Common myeloid progenitor, CD34-positive (primary cell): Measurements from ENCODE around the gene TC2N.

Experiments
- CTCF ChIA-PET: fragments of 350-600 bp; sonication (Branson Sonifier 250); formaldehyde crosslinking; loops from one replicate; lab custom pipeline; 2021; ENCODE audit warnings: antibody characterized with exemption; lab: Charles Lee
- POLR2A ChIA-PET: fragments of 350-600 bp; sonication (Branson Sonifier 250); formaldehyde crosslinking; loops from one replicate; lab custom pipeline; 2021; ENCODE audit warnings: antibody characterized with exemption; lab: Charles Lee
- DNase-seq, 3 donors: peaks; one replicate each; pipeline versions ENCODE4 v3.0.0 to v3.0.0-alpha.2; 2013
- H3K27ac ChIP-seq, 2 experiments: 1 replicate in 1 of 2; 2 replicates in 1 of 2; pipeline ENCODE4 v1.7.0; 2013; ENCODE audit warnings: inconsistent platforms in 2 of 2, low read length in 2 of 2, mild to moderate bottlenecking in 2 of 2, low read depth in 1 of 2, moderate library complexity in 1 of 2; ENCODE audit not compliant: severe bottlenecking in 2 of 2, insufficient read depth in 1 of 2, poor library complexity in 1 of 2
- H3K27me3 ChIP-seq, 5 experiments: replicated peaks in 2 of 5; 1 replicate in 3 of 5; 2 replicates in 2 of 5; pipeline versions ENCODE4 v1.6.1 to v1.7.0; 2013; ENCODE audit warnings: low read length in 4 of 5, mild to moderate bottlenecking in 2 of 5, moderate library complexity in 2 of 5, inconsistent platforms in 1 of 5; ENCODE audit not compliant: insufficient read depth in 5 of 5, control insufficient read depth in 4 of 5
- H3K36me3 ChIP-seq, 4 experiments: 1 replicate in 2 of 4; 2 replicates in 2 of 4; pipeline versions ENCODE4 v1.6.1 to v1.7.0; 2013; ENCODE audit warnings: low read length in 3 of 4, control low read depth in 1 of 4, mild to moderate bottlenecking in 1 of 4; ENCODE audit not compliant: control insufficient read depth in 4 of 4, insufficient read depth in 4 of 4
- H3K4me1 ChIP-seq, 4 experiments: 1 replicate in 3 of 4; 2 replicates in 1 of 4; pipeline versions ENCODE4 v1.6.1 to v1.7.1; 2013; ENCODE audit warnings: low read length in 3 of 4, mild to moderate bottlenecking in 3 of 4, control low read depth in 1 of 4, inconsistent platforms in 1 of 4, moderate library complexity in 1 of 4; ENCODE audit not compliant: control insufficient read depth in 4 of 4, insufficient read depth in 4 of 4; ENCODE audit errors: control extremely low read depth in 1 of 4
- H3K4me3 ChIP-seq, 7 experiments: 1 replicate in 4 of 7; 2 replicates in 3 of 7; pipeline versions ENCODE4 v1.5.1 to v1.7.0; 2013; ENCODE audit warnings: mild to moderate bottlenecking in 7 of 7, low read length in 6 of 7, moderate library complexity in 6 of 7, inconsistent platforms in 2 of 7, low read depth in 2 of 7, control low read depth in 1 of 7; ENCODE audit not compliant: insufficient read depth in 4 of 7, control insufficient read depth in 1 of 7; ENCODE audit errors: extremely low read depth in 1 of 7
- H3K9me3 ChIP-seq, 5 experiments: 1 replicate in 4 of 5; 2 replicates in 1 of 5; pipeline versions ENCODE4 v1.6.1 to v1.7.1; 2013; ENCODE audit warnings: low read length in 4 of 5, mild to moderate bottlenecking in 2 of 5, inconsistent platforms in 1 of 5, low read depth in 1 of 5, moderate library complexity in 1 of 5; ENCODE audit not compliant: control insufficient read depth in 4 of 5, insufficient read depth in 2 of 5; ENCODE audit errors: control extremely low read depth in 1 of 5
- WGBS: methylation state at CpG from one replicate; pipeline ENCODE4 v1.1.5; 2013; ENCODE audit not compliant: insufficient coverage; 5-methylcytosine and 5-hydroxymethylcytosine counted together

The TC2N gene

DNA sequence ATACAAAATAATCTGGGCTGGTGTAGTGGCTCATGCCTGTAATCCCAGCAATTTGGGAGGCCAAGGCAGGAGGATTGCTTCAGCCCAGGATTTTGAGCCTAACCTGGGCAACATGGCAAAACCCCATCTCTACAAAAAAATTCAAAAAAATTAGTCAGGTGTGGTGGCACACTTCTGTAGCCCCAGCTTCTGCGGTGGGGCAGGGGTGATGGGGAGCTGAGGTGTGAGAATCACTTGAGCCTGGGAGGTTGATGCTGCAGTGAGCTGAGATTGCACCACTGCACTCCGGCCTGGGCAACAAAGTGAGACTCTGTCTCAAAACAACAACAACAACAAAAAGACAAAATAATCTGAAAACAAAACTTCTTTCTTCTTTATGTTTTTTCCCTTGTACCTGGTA, 66.0 kb downstream of the TC2N start:
- CTCF ChIA-PET = interaction anchor here (0.6 to 1.4 kb wide), 3 partner anchors 16 to 88 kb away, joined by 3 to 4 read pairs (median 3); no protein-coding TSS in a partner anchor

DNA sequence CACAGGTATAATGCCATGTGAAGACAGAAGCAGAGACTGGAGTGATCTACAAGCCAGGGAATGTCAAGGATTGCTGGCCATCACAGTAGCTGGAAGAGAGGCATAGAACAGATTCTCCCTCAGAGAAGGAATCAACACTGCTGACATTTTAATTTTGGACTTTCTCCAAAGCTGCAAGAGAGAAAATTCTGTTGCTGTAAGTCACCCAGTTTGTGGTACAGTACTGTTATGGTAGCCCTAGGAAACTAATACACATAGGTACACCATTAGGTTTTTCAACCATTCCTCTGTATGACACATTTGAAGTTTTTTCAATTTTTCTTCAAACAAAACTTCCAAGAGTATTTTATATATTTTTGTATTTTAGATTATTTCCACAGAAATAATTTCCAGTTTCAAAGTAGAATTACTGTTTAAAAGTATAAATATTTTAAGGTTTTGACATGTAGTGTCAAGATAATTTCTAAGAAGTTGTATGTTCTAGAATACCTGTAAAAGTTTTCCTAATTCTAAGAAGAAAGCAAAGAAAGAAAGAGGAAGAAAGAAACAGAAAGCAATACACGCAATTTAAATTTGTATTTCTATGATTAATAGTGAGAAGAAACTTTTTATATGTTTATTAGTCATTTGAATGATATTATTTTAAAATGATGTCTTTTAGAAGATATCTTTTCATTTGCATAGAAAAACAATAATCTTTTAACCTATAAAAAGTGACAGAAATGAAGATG, 70.6 kb downstream of the TC2N start:
- Histone ChIP-seq H3K9me3 (peaks cover 0 to 17% (median 8%) of the 10 kb centered on the region in 5 experiments), H3K27me3 (no peaks in the 10 kb centered on the region), H3K4me3 (no peak overlapping the region), H3K27ac (no peak overlapping the region), H3K4me1 (no peaks in the 10 kb centered on the region), H3K36me3 (peaks cover 0 to 36% (median 8%) of the 10 kb centered on the region in 4 experiments)
- ChIA-PET CTCF (interaction anchor here (0.6 to 1.0 kb wide), 2 partner anchors 23 to 29 kb away, joined by 3 read pairs; no protein-coding TSS in a partner anchor), POLR2A (no interaction called here)
- no peak for DNase-seq
- no CpG with 5 or more reads among the region's 1 CpG for WGBS

More for the DNA sequence above, 66.0 kb downstream of the TC2N start:
- Histone ChIP-seq H3K9me3 (peaks cover 2 to 8% (median 3%) of the 10 kb centered on the region in 5 experiments), H3K27me3 (no peaks in the 10 kb centered on the region), H3K4me3 (no peak overlapping the region), H3K36me3 (peaks cover 0 to 15% (median 6%) of the 10 kb centered on the region in 4 experiments), H3K27ac (no peak overlapping the region), H3K4me1 (no peaks in the 10 kb centered on the region)
- DNase-seq = no peak
- POLR2A ChIA-PET = no interaction called here
- no CpG with 5 or more reads among the region's 2 CpGs for WGBS

DNA sequence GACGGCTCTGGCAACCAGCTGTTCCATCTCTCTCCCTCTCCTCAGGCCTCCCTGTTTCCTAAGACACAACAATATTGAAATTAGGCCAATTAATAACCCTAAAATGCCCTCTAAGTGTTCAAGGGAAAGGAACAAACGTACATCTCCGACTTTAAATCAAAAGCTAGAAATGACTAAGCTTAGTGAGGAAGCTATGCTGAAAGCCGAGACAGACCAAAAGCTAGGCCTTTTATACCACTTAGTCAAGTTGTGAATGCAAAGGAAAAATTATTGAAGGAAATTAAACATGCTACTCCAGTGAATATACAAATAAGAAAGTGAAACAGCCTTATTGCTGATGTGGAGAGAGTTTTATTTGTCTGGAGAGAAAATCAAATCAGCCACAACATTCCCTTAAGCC, 73.6 kb downstream of the TC2N start:
- peaks cover 0 to 39% (median 6%) of the 10 kb centered on the region in 4 experiments for H3K36me3 ChIP-seq
- POLR2A ChIA-PET = interaction anchor here (0.6 kb wide), 1 partner anchor 178 kb away, joined by 3 read pairs; no protein-coding TSS in a partner anchor
- CTCF ChIA-PET = no interaction called here
- no peak overlapping the region for H3K4me3 ChIP-seq
- H3K27me3 ChIP-seq = no peaks in the 10 kb centered on the region
- peaks cover 0 to 17% (median 8%) of the 10 kb centered on the region in 5 experiments for H3K9me3 ChIP-seq
- no peak overlapping the region for H3K27ac ChIP-seq
- H3K4me1 ChIP-seq = no peaks in the 10 kb centered on the region
- no CpG with 5 or more reads among the region's 4 CpGs for WGBS
- DNase-seq = no peak

DNA sequence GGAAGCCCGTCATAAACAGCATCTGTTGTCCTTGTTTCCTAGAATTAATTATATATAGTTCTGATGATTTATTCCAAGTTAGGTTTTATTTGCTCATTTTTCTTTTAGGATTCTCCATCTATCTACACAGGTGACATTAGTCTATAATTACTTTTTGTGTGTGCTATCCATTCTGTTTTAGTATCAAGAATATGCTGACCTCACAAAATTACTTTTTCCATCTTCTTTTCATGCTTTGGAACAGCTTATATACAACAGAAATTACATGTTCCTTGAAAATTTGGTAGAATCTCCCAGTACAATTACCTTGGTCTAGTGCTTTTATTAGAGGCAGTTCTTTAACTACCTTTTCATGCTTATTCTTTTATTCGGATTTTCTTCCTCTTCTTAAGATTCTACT, 81.1 kb downstream of the TC2N start:
- Histone ChIP-seq H3K27me3 (no peaks in the 10 kb centered on the region), H3K4me3 (no peak overlapping the region), H3K9me3 (no peaks in the 10 kb centered on the region), H3K36me3 (peaks cover 0 to 3% (median 1%) of the 10 kb centered on the region in 4 experiments), H3K27ac (no peak overlapping the region), H3K4me1 (no peaks in the 10 kb centered on the region)
- WGBS = no CpG with 5 or more reads among the region's 2 CpGs
- POLR2A ChIA-PET = no interaction called here
- no peak for DNase-seq
- CTCF ChIA-PET = interaction anchor here (1.3 kb wide), 1 partner anchor 15 kb away, joined by 4 read pairs; no protein-coding TSS in a partner anchor

DNA sequence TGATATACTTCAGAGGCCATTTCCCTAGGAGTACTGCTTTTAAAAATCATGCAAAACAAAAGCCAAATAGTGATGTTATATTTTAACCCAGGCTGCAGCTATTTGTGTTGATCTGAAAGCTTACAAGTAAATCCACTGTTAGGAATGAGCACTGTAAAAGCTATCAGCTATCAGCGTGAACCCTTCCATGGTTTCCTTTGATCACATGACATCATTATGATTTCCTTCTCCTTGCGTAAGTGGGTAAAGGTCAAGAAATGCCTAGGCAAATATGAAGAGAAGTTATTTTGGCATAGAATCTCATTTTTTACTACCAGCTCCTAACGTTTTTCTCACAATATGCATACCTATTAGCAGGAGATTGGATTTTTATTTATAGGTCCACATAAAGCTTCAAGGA, 86.9 kb downstream of the TC2N start:
- H3K9me3 ChIP-seq = no peaks in the 10 kb centered on the region
- CTCF ChIA-PET = interaction anchor here (1.0 to 1.2 kb wide), 2 partner anchors 11 to 115 kb away, joined by 3 read pairs; no protein-coding TSS in a partner anchor
- H3K4me3 ChIP-seq = no peak overlapping the region
- H3K27me3 ChIP-seq = no peaks in the 10 kb centered on the region
- peaks cover 0 to 22% (median 9%) of the 10 kb centered on the region in 4 experiments for H3K4me1 ChIP-seq
- DNase-seq = peak in 1 of 3 donors; percentile 1
- POLR2A ChIA-PET = no interaction called here
- no CpG with 5 or more reads among the region's 3 CpGs for WGBS
- H3K36me3 ChIP-seq = peaks cover 0 to 4% (median 0%) of the 10 kb centered on the region in 4 experiments
- H3K27ac ChIP-seq = no peak overlapping the region

DNA sequence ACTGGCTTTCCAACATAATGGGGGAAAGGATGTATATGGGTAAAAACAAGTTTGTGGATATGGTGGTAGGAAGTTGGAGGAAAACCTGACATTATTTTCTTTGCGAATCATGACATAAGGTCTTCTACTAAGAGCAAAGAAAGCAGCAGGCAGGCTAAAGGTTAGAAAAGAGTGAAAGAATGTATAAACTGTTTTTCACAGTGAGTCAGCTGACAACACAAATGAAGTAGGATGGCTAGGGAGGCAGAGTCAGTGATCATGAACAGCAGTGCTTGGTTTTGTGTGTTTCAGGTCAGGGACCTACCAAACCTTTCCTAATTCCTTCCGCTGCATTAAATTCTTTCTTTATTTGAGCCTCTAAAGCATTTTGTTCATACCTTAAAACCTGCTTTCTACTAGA, 89.1 kb downstream of the TC2N start:
- no peak for DNase-seq
- POLR2A ChIA-PET = no interaction called here
- Histone ChIP-seq H3K27ac (no peak overlapping the region), H3K4me1 (peaks cover 8 to 44% (median 26%) of the 10 kb centered on the region in 4 experiments), H3K36me3 (peaks cover 0 to 2% (median 0%) of the 10 kb centered on the region in 4 experiments), H3K9me3 (no peaks in the 10 kb centered on the region), H3K4me3 (no peak overlapping the region), H3K27me3 (no peaks in the 10 kb centered on the region)
- 100% methylated on average over 2 of the region's 2 CpGs for WGBS
- CTCF ChIA-PET = no interaction called here
